Fibroblast of skin of right biceps (primary cell): ENCODE results near the gene PSMB9.

Source experiments
- DNase-seq: peaks from one replicate; pipeline ENCODE4 v3.0.0-alpha.2; 2013

Gene PSMB9

GRCh38 chr6:32840604-32841246 is 13.3 kb upstream of the PSMB9 start:
- no peak for DNase-seq

GRCh38 chr6:32842021-32842650 is 11.9 kb upstream of the PSMB9 start:
- no peak for DNase-seq

- DNase-seq: no peak
Measured at GRCh38 chr6:32842690-32843089, 11.3 kb upstream of the PSMB9 start.

GRCh38 chr6:32843331-32843978 is 10.5 kb upstream of the PSMB9 start:
- no peak for DNase-seq

- peak; percentile 89 for DNase-seq
Measured at GRCh38 chr6:32843979-32844838, 9.8 kb upstream of the PSMB9 start, which contains the start of gene PSMB8. TSS of gene PSMB8 (minus strand) at chr6:32844047. CDS start at chr6:32843996, 51 bp downstream.

GRCh38 chr6:32844839-32845383 is 9.1 kb upstream of the PSMB9 start:
- no peak for DNase-seq

GRCh38 chr6:32845384-32845884 is 8.6 kb upstream of the PSMB9 start:
- no peak for DNase-seq

- DNase-seq: no peak
Measured at GRCh38 chr6:32847004-32847403, 7.0 kb upstream of the PSMB9 start.

- DNase-seq: no peak
Measured at GRCh38 chr6:32847795-32848194, 6.2 kb upstream of the PSMB9 start.

GRCh38 chr6:32849126-32849525 is 4.9 kb upstream of the PSMB9 start:
- no peak for DNase-seq

- DNase-seq: no peak
Measured at GRCh38 chr6:32851025-32851424, 3.0 kb upstream of the PSMB9 start.

- no peak for DNase-seq
Measured at GRCh38 chr6:32852018-32852843, 1.8 kb upstream of the PSMB9 start.

GRCh38 chr6:32852844-32853540 is 1.0 kb upstream of the PSMB9 start:
- DNase-seq: peak; percentile 26

GRCh38 chr6:32854376-32855178 is 585 bp downstream of the PSMB9 start:
- peak; percentile 21 for DNase-seq

- DNase-seq: no peak
Measured at GRCh38 chr6:32855467-32856174, 1.6 kb downstream of the PSMB9 start.

- DNase-seq: no peak
Measured at GRCh38 chr6:32857156-32857891, 3.3 kb downstream of the PSMB9 start.

GRCh38 chr6:32858194-32858593 is 4.2 kb downstream of the PSMB9 start:
- DNase-seq: no peak

- DNase-seq: no peak
Measured at GRCh38 chr6:32860674-32861073, 6.7 kb downstream of the PSMB9 start.

- DNase-seq: no peak
Measured at GRCh38 chr6:32862725-32863124, 8.7 kb downstream of the PSMB9 start.
